ENCODE data around the gene RAD9B. TPM values are rescaled to one million over a fixed set of nuclear protein-coding genes. Genes with fewer than 3 reads are reported as not detected.
A peak's percentile ranks its signal among the peaks of the same experiment; 100 is the strongest.

RAD9B gene
- polyA plus RNA-seq, 3 donors = 1.1 to 3.0 (median 1.3) TPM

GRCh38 chr12:110537605-110538409 lies 35.7 kb downstream of the RAD9B start:
- Histone ChIP-seq H3K4me2 (replicated peaks; ENCODE audit: extremely low read depth, low read length, poor library complexity, severe bottlenecking) (no peak overlapping the region), H3K79me2 (ENCODE audit: insufficient read depth, low read length) (peaks cover 32% of the 10 kb centered on the region), H3K27me3 (ENCODE audit: control insufficient read depth in 2 of 2, insufficient read depth in 2 of 2, low read length in 2 of 2) (no peaks in the 10 kb centered on the region), H3K9ac (ENCODE audit: insufficient read depth, low read length, poor library complexity, severe bottlenecking) (no peak overlapping the region), H3K9me3 (replicated peaks in 1 of 2; ENCODE audit: control insufficient read depth in 1 of 2, insufficient read depth in 1 of 2, low read length in 2 of 2) (no peaks in the 10 kb centered on the region), H3K4me1 (ENCODE audit: control insufficient read depth in 1 of 2, insufficient read depth in 2 of 2, low read length in 2 of 2) (no peaks in the 10 kb centered on the region), H3K4me3 (replicated peaks in 1 of 3; ENCODE audit: low read depth in 2 of 3, low read length in 3 of 3) (no peak overlapping the region), H4K20me1 (ENCODE audit: insufficient read depth, low read length) (peaks cover 95% of the 10 kb centered on the region), H3K27ac (ENCODE audit: low read depth in 1 of 2, low read length in 2 of 2) (peak overlapping the region in 1 of 2 donors; percentile 4), H3K36me3 (replicated peaks in 1 of 2; ENCODE audit: control insufficient read depth in 1 of 2, insufficient read depth in 2 of 2, low read length in 2 of 2) (peaks cover 65 to 96% of the 10 kb centered on the region in 2 donors), H2AFZ (ENCODE audit: insufficient read depth, low read depth, low read length, poor library complexity, severe bottlenecking) (no peak overlapping the region)
- Mint-ChIP-seq H3K4me1 (peaks cover 2% of the 10 kb centered on the region), H3K27me3 (ENCODE audit: low read depth in 3 of 3) (no peaks in the 10 kb centered on the region), H3K4me3 (no peak overlapping the region), H3K27ac (peak overlapping the region in 4 of 7 donors; percentile 1 to 50 (median 28)), H3K9me3 (no peaks in the 10 kb centered on the region), H3K36me3 (peaks cover 67 to 96% of the 10 kb centered on the region in 2 donors)
- intact Hi-C loops (cut with micrococcal nuclease) = no loop called here
- TF ChIP-seq, protein P1, sequence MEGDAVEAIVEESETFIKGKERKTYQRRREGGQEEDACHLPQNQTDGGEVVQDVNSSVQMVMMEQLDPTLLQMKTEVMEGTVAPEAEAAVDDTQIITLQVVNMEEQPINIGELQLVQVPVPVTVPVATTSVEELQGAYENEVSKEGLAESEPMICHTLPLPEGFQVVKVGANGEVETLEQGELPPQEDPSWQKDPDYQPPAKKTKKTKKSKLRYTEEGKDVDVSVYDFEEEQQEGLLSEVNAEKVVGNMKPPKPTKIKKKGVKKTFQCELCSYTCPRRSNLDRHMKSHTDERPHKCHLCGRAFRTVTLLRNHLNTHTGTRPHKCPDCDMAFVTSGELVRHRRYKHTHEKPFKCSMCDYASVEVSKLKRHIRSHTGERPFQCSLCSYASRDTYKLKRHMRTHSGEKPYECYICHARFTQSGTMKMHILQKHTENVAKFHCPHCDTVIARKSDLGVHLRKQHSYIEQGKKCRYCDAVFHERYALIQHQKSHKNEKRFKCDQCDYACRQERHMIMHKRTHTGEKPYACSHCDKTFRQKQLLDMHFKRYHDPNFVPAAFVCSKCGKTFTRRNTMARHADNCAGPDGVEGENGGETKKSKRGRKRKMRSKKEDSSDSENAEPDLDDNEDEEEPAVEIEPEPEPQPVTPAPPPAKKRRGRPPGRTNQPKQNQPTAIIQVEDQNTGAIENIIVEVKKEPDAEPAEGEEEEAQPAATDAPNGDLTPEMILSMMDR (IDR thresholded peaks at IDR 0.05) = no peak
- 100% methylated on average over 2 of the region's 9 CpGs for WGBS (ENCODE audit: insufficient coverage)
- no peak for DNase-seq

DNA sequence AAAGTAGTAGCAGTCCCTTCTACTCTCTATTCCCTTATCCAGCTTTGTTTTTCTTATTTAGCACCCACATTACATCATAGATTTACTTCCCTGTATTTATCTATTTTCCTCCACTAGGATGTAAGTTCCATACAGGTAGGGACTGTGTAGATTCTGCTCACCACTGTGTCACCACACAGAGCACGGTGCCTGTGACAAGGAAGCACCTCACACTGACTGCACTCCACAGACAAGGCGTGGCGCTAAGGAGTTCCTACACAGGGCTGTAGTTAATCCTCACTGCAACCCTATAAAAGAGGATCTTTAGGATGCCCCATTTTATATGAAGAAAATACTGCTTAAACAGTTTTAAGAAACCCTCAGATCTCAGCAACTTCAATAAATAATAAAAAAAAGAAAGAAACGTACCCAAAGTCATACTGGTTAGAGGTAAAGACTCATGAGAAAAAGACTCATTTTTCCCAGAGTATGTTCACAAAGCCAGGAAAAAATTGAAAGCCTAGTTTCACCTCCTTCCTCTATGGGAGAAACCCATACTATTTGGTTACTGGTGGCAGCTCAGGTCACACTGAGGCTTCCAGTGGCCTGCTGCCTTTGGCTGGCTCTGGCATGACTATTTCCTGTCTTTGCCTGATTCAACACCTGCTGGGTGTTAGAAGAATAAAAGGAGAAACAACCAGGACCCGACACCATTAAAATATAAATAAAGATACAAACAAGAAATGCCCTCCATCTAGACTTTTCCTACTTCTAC lies 36.9 kb downstream of the RAD9B start:
- intact Hi-C loops (cut with micrococcal nuclease) = no loop called here
- Mint-ChIP-seq H3K27me3 (ENCODE audit: low read depth in 3 of 3) (no peaks in the 10 kb centered on the region), H3K4me1 (peaks cover 2% of the 10 kb centered on the region), H3K27ac (peak overlapping the region in 3 of 7 donors; percentile 0 to 82 (median 42)), H3K36me3 (peaks cover 69 to 99% of the 10 kb centered on the region in 2 donors), H3K9me3 (no peaks in the 10 kb centered on the region), H3K4me3 (no peak overlapping the region)
- Histone ChIP-seq H3K36me3 (replicated peaks in 1 of 2; ENCODE audit: control insufficient read depth in 1 of 2, insufficient read depth in 2 of 2, low read length in 2 of 2) (peaks cover 61 to 99% of the 10 kb centered on the region in 2 donors), H3K4me2 (replicated peaks; ENCODE audit: extremely low read depth, low read length, poor library complexity, severe bottlenecking) (no peak overlapping the region), H3K79me2 (ENCODE audit: insufficient read depth, low read length) (peaks cover 43% of the 10 kb centered on the region), H3K4me1 (ENCODE audit: control insufficient read depth in 1 of 2, insufficient read depth in 2 of 2, low read length in 2 of 2) (no peaks in the 10 kb centered on the region), H3K27me3 (ENCODE audit: control insufficient read depth in 2 of 2, insufficient read depth in 2 of 2, low read length in 2 of 2) (no peaks in the 10 kb centered on the region), H3K9me3 (replicated peaks in 1 of 2; ENCODE audit: control insufficient read depth in 1 of 2, insufficient read depth in 1 of 2, low read length in 2 of 2) (no peaks in the 10 kb centered on the region), H2AFZ (ENCODE audit: insufficient read depth, low read depth, low read length, poor library complexity, severe bottlenecking) (no peak overlapping the region), H3K9ac (ENCODE audit: insufficient read depth, low read length, poor library complexity, severe bottlenecking) (no peak overlapping the region), H3K27ac (ENCODE audit: low read depth in 1 of 2, low read length in 2 of 2) (peak overlapping the region in 1 of 2 donors; percentile 15), H3K4me3 (replicated peaks in 1 of 3; ENCODE audit: low read depth in 2 of 3, low read length in 3 of 3) (no peak overlapping the region), H4K20me1 (ENCODE audit: insufficient read depth, low read length) (peaks cover 98% of the 10 kb centered on the region)
- no CpG with 5 or more reads among the region's 5 CpGs for WGBS (ENCODE audit: insufficient coverage)
- DNase-seq = no peak
- TF ChIP-seq, protein P1 (IDR thresholded peaks at IDR 0.05) = no peak
